GM06990 (cell line): Measurements from ENCODE around the gene OPN1SW.

Experiments
- DNase-seq: peaks from one replicate; pipeline ENCODE4 v3.0.0-alpha.2; 2011; ENCODE audit not compliant: insufficient read length; ENCODE audit errors: extremely low read depth
- H3K27me3 ChIP-seq: replicated peaks from 2 replicates; pipeline ENCODE4 v1.6.0; 2011; ENCODE audit warnings: low read length; ENCODE audit not compliant: control insufficient read depth, insufficient read depth
- H3K36me3 ChIP-seq: 2 replicates; pipeline ENCODE4 v1.5.1; 2011; ENCODE audit warnings: low read length; ENCODE audit not compliant: control insufficient read depth, insufficient read depth
- H3K4me3 ChIP-seq: replicated peaks from 2 replicates; pipeline ENCODE4 v1.5.1; 2011; ENCODE audit warnings: low read depth, mild to moderate bottlenecking, control low read depth, low read length
- CTCF ChIP-seq: IDR thresholded peaks from 2 replicates; pipeline ENCODE4 v1.5.1; 2011; ENCODE audit warnings: low read length, control low read depth, mild to moderate bottlenecking, inconsistent platforms; ENCODE audit not compliant: insufficient read depth, poor library complexity, severe bottlenecking

OPN1SW gene

GRCh38 chr7:128755819-128756476 is 19.6 kb downstream of the OPN1SW start:
- Histone ChIP-seq H3K4me3 (no peak overlapping the region), H3K36me3 (peaks cover 16% of the 10 kb centered on the region), H3K27me3 (no peaks in the 10 kb centered on the region)
- DNase-seq, result no peak
- no peak for TF ChIP-seq CTCF

- H3K4me3 ChIP-seq, result no peak overlapping the region
- no peak for DNase-seq
- peaks cover 15% of the 10 kb centered on the region for H3K36me3 ChIP-seq
- TF ChIP-seq CTCF, result no peak
- no peaks in the 10 kb centered on the region for H3K27me3 ChIP-seq
These were observed 20.3 kb downstream of the OPN1SW start for GRCh38 chr7:128755075-128755818.

- Histone ChIP-seq H3K27me3 (no peaks in the 10 kb centered on the region), H3K36me3 (peaks cover 12% of the 10 kb centered on the region), H3K4me3 (no peak overlapping the region)
- DNase-seq, result no peak
- no peak for TF ChIP-seq CTCF
These were observed 23.3 kb downstream of the OPN1SW start for GRCh38 chr7:128752251-128752650.

- DNase-seq, result no peak
- no peak for TF ChIP-seq CTCF
- Histone ChIP-seq H3K36me3 (peaks cover 4% of the 10 kb centered on the region), H3K4me3 (no peak overlapping the region), H3K27me3 (no peaks in the 10 kb centered on the region)
These were observed 28.1 kb downstream of the OPN1SW start for GRCh38 chr7:128747327-128748079.

- no peaks in the 10 kb centered on the region for H3K27me3 ChIP-seq
- no peak for DNase-seq
- H3K36me3 ChIP-seq, result peaks cover 4% of the 10 kb centered on the region
- H3K4me3 ChIP-seq, result no peak overlapping the region
- no peak for TF ChIP-seq CTCF
These were observed 29.9 kb downstream of the OPN1SW start for GRCh38 chr7:128745706-128746105.
